Activated CD4-positive, alpha-beta T cell treated with anti-CD3 and anti-CD28 coated beads for 24 hours (primary cell): Measurements from ENCODE around the gene MAN1A1.

Source experiments
- DNase-seq, 2 donors: peaks; one replicate each; pipeline ENCODE4 v3.0.0-alpha.2; 2020; ENCODE audit warnings: low read depth in 2 of 2

The MAN1A1 gene

GRCh38 chr6:119346450-119346849, 3.1 kb downstream of the MAN1A1 start:
- DNase-seq, result no peak

- no peak for DNase-seq
Observed at GRCh38 chr6:119345114-119345513, 4.4 kb downstream of the MAN1A1 start.

DNA sequence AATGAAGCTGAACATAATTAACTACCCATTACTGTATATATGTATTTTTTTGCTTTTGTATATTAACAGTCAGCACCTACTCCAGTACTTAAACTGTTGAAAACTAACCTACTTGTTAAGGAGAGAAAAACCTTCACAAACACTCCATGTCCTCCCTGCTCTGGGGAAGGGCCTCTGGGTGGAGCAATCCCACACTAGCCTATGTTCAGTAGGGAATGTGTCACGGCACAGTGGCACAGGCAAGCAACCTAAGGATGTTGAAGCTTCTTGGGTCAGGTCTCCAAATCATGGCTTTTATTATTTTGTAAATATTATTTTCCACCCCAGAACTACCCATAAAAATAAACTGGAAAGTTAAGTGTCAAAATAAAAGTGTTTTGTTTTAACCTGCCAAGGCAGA, 5.3 kb downstream of the MAN1A1 start:
- no peak for DNase-seq

DNA sequence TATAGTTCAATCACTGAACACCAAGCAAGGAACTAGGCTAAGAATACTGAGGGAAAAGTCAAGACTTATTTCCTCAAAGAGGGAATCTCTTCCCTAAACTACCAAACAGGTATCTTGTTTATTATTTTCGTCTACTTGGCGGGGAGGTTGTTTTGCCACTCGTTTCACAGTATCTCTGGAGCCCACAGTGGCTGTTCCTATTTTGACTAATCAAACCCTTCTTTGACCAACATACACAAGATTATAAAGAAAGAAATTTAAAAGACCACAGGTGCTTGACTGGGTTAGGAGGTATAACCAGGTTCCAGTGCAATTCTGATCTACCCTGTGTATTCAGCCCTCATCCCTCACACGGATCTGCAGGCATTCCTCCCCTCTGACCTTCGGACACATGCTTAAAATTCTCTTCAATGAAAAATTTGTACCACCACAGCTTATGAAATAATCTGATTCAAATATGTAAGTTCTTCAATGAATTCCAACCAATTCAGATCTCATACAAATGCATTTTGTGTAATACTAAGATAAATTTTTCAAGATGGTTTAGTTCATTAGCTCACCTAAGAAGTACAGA, 5.9 kb downstream of the MAN1A1 start:
- no peak for DNase-seq

DNA sequence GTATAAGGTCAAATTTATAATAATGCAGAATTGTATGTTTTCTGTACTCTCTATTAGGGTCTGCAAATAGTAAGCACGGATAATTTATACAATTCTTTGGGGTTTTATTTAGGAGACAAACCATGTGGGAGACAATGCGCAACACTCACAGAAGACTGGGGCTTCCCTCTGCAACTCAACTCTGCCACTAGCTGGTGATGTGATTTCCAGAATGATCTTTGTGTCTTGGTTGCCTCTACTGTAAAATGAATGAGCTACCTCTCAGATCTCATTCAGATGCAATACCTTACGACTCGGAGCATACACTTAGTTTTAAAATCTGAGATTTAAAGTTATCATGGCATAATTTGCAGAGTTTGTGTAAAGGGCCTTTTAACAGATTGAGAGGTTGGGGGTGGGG, 6.4 kb downstream of the MAN1A1 start:
- no peak for DNase-seq

- DNase-seq, result no peak
Observed at GRCh38 chr6:119342430-119342829, 7.1 kb downstream of the MAN1A1 start.

GRCh38 chr6:119340796-119341487, 8.6 kb downstream of the MAN1A1 start:
- DNase-seq, result no peak

DNA sequence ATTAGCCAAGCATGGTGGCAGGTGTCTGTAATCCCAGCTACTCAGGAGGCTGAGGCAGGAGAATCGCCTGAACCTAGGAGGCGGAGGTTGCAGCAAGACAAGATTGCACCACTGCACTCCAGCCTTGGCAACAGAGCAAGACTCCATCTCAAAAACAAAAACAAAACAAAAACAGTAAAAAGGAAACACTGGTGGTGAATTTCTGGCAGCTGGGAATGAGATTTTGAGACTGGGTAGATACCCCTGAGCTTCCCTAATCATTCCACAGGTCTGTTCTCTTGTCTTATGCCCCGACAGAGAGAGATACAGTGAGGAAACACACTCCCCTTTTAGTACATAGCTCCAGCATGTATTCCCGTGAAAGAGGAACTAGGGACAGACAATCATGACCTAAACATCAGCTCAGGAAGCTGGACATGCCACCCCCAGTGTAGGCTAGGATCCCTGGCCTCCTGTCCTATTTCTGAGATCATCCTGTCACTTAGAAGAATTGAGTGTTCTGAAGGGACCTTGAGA, 9.6 kb downstream of the MAN1A1 start:
- no peak for DNase-seq

DNA sequence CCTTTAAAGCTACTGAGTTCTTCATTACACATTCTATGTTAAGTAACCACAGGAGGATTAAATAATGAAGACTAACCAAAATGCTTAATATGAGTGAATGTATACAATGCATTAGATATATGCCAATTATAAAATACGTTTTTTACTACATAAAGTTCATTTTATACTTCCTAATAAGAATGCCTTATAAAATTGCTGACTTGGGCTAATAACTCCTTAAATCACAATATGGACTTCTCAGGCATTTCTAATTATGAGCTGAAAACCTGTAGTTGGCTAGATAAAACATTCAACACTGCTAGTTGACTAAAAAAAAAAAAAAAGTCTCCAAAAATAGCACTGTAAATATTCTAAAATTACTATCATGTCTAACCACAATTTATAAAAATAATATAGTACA, 11.8 kb downstream of the MAN1A1 start:
- DNase-seq, result no peak

- no peak for DNase-seq
Observed at GRCh38 chr6:119337252-119337651, 12.3 kb downstream of the MAN1A1 start.

DNA sequence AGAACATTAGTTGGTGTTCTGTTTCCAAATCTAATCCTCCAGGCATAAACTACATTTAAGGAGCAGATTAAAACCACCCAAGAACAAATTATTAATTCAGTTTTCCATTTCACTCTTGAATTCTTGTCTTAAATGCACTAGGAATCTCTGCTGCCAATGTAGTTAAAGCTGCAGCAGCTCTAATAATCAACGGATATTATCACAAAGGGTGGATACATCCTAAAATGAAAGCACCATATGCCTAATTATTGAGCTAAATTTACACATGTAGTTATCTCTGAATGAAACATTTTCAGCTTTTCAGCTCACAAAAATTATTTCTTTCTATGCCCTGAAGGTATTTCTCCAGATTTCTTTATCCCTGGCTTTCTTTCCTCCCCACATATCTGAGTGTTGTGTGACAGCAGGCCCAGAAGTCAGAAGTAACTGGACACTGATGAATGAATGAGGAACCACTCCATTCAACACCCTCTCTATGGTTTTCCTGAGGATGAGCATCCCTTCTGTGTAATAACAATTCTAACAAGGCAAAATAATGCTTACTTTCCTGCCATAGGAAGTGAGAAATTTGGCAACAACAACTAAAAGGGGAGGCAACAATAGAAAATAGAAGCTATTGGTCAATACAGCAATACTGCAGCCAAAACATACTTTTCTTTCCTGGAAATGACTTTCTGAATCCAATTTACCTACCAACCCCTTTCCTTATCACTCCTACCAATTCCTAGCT, 14.9 kb downstream of the MAN1A1 start:
- DNase-seq, result no peak

GRCh38 chr6:119333707-119334295, 15.8 kb downstream of the MAN1A1 start:
- DNase-seq, result no peak

- DNase-seq, result no peak
Observed at GRCh38 chr6:119333063-119333609, 16.4 kb downstream of the MAN1A1 start.

DNA sequence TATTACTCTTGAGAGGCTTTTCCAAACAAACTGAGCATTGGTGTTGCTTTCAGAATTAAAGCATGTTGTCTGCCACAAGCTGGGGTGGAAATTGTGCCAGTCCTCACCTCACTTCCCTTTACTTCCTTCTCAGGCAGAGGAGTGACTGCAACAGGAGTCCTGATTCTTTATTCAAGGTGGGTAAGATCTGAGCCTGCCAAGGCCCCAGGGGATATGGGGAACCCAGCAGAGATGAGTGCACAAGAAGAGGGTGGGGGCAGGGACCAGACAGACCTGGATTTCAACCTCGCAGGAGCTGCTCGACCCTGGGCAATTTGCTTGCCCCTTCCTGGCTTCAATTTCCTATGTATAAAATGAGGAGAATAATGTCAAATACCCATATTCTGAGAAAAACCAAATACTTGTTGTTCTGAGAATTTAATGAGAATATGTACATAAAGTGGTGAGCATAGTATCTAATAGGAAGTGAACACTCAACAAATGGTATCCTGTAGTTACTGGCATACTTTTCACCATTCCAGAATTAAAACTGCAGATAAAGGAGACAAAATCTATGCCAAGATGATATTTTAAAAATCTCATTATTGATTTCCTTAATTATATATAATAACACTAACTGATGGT, 17.8 kb downstream of the MAN1A1 start:
- DNase-seq, result no peak

GRCh38 chr6:119330520-119331113, 18.9 kb downstream of the MAN1A1 start:
- DNase-seq, result no peak

GRCh38 chr6:119329794-119330180, 19.8 kb downstream of the MAN1A1 start:
- no peak for DNase-seq

DNA sequence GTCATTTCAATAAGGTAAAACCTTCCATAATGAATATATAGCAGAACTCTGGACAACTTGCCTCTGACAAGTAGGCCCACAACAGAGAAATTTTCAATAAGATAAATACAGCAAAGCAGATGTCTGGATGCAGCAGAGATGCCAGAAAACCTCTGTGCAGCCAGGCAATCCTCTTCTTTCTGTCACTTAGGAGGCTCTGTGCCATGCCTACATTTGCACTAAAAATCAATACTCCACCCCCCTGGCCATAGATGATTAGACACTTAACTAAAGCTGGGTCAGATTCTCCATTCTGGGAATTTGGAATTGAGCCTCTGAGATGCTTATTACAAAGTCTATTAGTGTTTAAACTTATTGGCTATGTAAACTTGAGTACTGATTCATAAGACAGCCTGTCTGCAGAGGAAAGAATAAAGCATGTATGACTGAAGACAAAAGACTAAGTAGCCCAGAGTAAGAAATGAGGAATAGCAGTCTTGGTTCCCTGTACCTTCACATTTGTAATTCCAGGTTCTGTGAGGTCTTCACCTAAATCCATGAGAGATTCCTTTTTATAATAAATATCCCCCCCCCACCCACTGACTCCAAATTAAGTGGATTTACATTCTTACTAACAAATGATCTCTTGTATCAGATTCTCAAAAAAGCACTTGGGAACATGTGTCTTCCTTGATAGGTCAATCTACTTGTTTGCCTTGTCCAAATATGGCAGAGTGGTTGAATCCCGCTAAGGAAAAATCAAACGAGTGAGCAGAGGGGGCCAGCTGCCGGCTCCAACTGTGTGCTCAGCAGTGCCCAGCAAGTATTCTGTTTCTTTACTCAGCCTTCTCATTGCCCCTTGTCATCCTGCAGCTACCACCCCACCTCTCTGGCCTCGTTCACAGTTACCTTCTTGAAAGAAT, 20.4 kb downstream of the MAN1A1 start:
- no peak for DNase-seq

GRCh38 chr6:119328254-119328653, 21.3 kb downstream of the MAN1A1 start:
- no peak for DNase-seq

GRCh38 chr6:119327810-119328209, 21.8 kb downstream of the MAN1A1 start:
- DNase-seq, result no peak

- no peak for DNase-seq
Observed at GRCh38 chr6:119326291-119327005, 23.1 kb downstream of the MAN1A1 start.
